PC-9 (cell line): Measurements from ENCODE around the gene EXOSC3.

Experiments used
- EZH2 ChIP-seq: fragments of 200-600 bp; sonication (generic); IDR thresholded peaks from 2 replicates; pipeline ENCODE4 v1.8.0; 2017; ENCODE audit warnings: antibody characterized with exemption, low read depth
- TF ChIP-seq, protein P1 (sequence below): fragments of 200-600 bp; sonication (generic); conservative IDR thresholded peaks from 2 replicates; pipeline ENCODE4 v1.6.1; 2017; ENCODE audit warnings: mixed run types, antibody characterized with exemption, mild to moderate bottlenecking, moderate library complexity

DNA sequence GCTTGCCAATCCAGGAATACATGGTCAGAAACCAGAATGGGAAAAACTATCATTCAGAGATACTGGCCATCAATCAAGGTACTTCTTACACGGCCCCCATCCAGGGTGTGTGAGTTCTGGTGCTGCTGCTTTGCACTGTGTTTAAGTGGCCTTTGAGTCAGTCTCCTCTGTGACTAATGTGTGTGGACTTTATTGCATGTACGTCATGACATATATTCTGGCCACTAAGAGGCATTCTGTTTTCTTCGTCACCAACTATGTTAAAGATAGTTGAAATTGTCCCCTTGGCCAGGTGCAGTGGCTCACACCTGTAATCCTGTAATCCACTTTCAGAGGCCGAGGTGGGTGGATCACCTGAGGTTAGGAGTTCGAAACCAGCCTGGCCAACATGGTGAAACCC, 8.5 kb downstream of the EXOSC3 start:
- TF ChIP-seq, protein P1, sequence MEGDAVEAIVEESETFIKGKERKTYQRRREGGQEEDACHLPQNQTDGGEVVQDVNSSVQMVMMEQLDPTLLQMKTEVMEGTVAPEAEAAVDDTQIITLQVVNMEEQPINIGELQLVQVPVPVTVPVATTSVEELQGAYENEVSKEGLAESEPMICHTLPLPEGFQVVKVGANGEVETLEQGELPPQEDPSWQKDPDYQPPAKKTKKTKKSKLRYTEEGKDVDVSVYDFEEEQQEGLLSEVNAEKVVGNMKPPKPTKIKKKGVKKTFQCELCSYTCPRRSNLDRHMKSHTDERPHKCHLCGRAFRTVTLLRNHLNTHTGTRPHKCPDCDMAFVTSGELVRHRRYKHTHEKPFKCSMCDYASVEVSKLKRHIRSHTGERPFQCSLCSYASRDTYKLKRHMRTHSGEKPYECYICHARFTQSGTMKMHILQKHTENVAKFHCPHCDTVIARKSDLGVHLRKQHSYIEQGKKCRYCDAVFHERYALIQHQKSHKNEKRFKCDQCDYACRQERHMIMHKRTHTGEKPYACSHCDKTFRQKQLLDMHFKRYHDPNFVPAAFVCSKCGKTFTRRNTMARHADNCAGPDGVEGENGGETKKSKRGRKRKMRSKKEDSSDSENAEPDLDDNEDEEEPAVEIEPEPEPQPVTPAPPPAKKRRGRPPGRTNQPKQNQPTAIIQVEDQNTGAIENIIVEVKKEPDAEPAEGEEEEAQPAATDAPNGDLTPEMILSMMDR, result no peak
- TF ChIP-seq EZH2, result no peak
